Body of pancreas (tissue), 4 donors: ENCODE measurements around the gene KCNH1. TPM values are rescaled to one million over a fixed set of nuclear protein-coding genes. Genes with fewer than 3 reads are reported as not detected.

Source experiments
- ATAC-seq: fragments of 150-250 bp; one replicate; pipeline ENCODE4 v1.9.1; 2016
- DNase-seq, 4 donors: peaks; one replicate each; pipeline ENCODE4 v3.0.0-alpha.2; 2019
- H3K27ac ChIP-seq, 4 donors: fragments of 200-600 bp; sonication (generic); 1 replicate in 3 of 4; 2 replicates in 1 of 4; pipeline versions ENCODE4 v1.5.1 to v1.6.1; 2016 to 2019; ENCODE audit warnings: mild to moderate bottlenecking in 1 of 4, mixed read lengths in 1 of 4, moderate library complexity in 1 of 4
- H3K27me3 ChIP-seq, 2 donors: fragments of 200-600 bp; sonication (generic); one replicate each; pipeline ENCODE4 v1.6.0; 2016; ENCODE audit warnings: mild to moderate bottlenecking in 1 of 2
- H3K36me3 ChIP-seq, 2 donors: fragments of 200-600 bp; sonication (generic); replicated peaks in 1 of 2; 2 replicates each; pipeline ENCODE4 v1.5.1; 2016; ENCODE audit warnings: low read depth in 2 of 2; ENCODE audit not compliant: insufficient read depth in 1 of 2
- H3K4me1 ChIP-seq: fragments of 200-600 bp; sonication (generic); one replicate; pipeline ENCODE4 v1.6.0; 2016
- H3K4me3 ChIP-seq, 2 donors: fragments of 200-600 bp; sonication (generic); 1 replicate in 1 of 2; 2 replicates in 1 of 2; pipeline ENCODE4 v1.5.1; 2016 to 2019
- H3K9me3 ChIP-seq, 3 donors: fragments of 200-600 bp; sonication (generic); 1 replicate in 2 of 3; 2 replicates in 1 of 3; pipeline ENCODE4 v1.5.1; 2016
- CTCF ChIP-seq, 7 experiments: fragments of 450-650 bp in 4 of 7; fragments of 200-600 bp in 3 of 7; sonication (generic) in 3 of 7; IDR thresholded peaks; one replicate each; pipeline ENCODE4 v1.5.1; 2016 to 2019; ENCODE audit warnings: antibody characterized with exemption in 7 of 7
- POLR2A ChIP-seq, 3 donors: fragments of 450-650 bp; IDR thresholded peaks; one replicate each; pipeline ENCODE4 v1.6.1; 2016; ENCODE audit warnings: antibody characterized with exemption in 3 of 3, mild to moderate bottlenecking in 2 of 3
- WGBS, 2 donors: methylation state at CpG; one replicate each; pipeline ENCODE4 v1.1.5; 2017; 5-methylcytosine and 5-hydroxymethylcytosine counted together
- intact Hi-C: fragments of 100-400 bp; cut with DNase I; formaldehyde crosslinking; loops from one replicate; pipeline ENCODE4 v1.15.1; 2023
- total RNA-seq, 2 donors: library from RNA; depleted of rRNA; stranded (reverse); fragments of >200 nt; gene quantifications; one replicate each; pipeline ENCODE4 v1.1.0, GENCODE V29; 2016

The KCNH1 gene
- total RNA-seq, 2 donors from 2014 or later, result 0.52 TPM; not detected in 1

- no peak overlapping the region for H3K27ac ChIP-seq
- H3K4me1 ChIP-seq, result no peaks in the 10 kb centered on the region
- no peaks in the 10 kb centered on the region for H3K27me3 ChIP-seq
- no peaks in the 10 kb centered on the region for H3K9me3 ChIP-seq
- TF ChIP-seq POLR2A (IDR thresholded peaks at IDR 0.05), result no peak
- no peak for TF ChIP-seq CTCF (IDR thresholded peaks at IDR 0.05)
- intact Hi-C loops, result no loop called here
- no peak overlapping the region for H3K4me3 ChIP-seq
- DNase-seq (no peak), ATAC-seq (no peak)
- H3K36me3 ChIP-seq, result no peaks in the 10 kb centered on the region
- WGBS, 2 donors, result 22 to 26% methylated on average over 4 of the region's 4 CpGs
These were observed 405.4 kb downstream of the KCNH1 start for GRCh38 chr1:210728437-210729149.

GRCh38 chr1:210727709-210728108, 406.2 kb downstream of the KCNH1 start:
- ATAC-seq (no peak), DNase-seq (no peak)
- no peak overlapping the region for H3K27ac ChIP-seq
- intact Hi-C loops, result no loop called here
- H3K9me3 ChIP-seq, result no peaks in the 10 kb centered on the region
- H3K36me3 ChIP-seq, result no peaks in the 10 kb centered on the region
- 39 to 41% methylated on average over 2 of the region's 2 CpGs for WGBS, 2 donors
- peaks cover 6% of the 10 kb centered on the region for H3K4me1 ChIP-seq
- H3K27me3 ChIP-seq, result no peaks in the 10 kb centered on the region
- TF ChIP-seq CTCF (IDR thresholded peaks at IDR 0.05) (no peak), POLR2A (IDR thresholded peaks at IDR 0.05) (no peak)
- H3K4me3 ChIP-seq, result no peak overlapping the region

GRCh38 chr1:210726621-210727020, 407.3 kb downstream of the KCNH1 start:
- intact Hi-C loops, result no loop called here
- no peaks in the 10 kb centered on the region for H3K36me3 ChIP-seq
- H3K27me3 ChIP-seq, result no peaks in the 10 kb centered on the region
- H3K27ac ChIP-seq, result no peak overlapping the region
- DNase-seq (peak in 3 of 4 donors; percentile 12 to 46 (median 17)), ATAC-seq (no peak)
- H3K4me1 ChIP-seq, result peaks cover 10% of the 10 kb centered on the region
- H3K9me3 ChIP-seq, result no peaks in the 10 kb centered on the region
- TF ChIP-seq CTCF (IDR thresholded peaks at IDR 0.05) (no peak), POLR2A (IDR thresholded peaks at IDR 0.05) (no peak)
- WGBS, 2 donors, result 10 to 17% methylated on average over 2 of the region's 2 CpGs
- H3K4me3 ChIP-seq, result no peak overlapping the region

- no peak for DNase-seq
- TF ChIP-seq CTCF (IDR thresholded peaks at IDR 0.05) (no peak), POLR2A (IDR thresholded peaks at IDR 0.05) (no peak)
- H3K27ac ChIP-seq, result no peak overlapping the region
- WGBS, 2 donors, result 77 to 79% methylated on average over 2 of the region's 2 CpGs
- no peaks in the 10 kb centered on the region for H3K36me3 ChIP-seq
- no peak for ATAC-seq
- H3K4me1 ChIP-seq, result peaks cover 10% of the 10 kb centered on the region
- H3K9me3 ChIP-seq, result no peaks in the 10 kb centered on the region
- no peaks in the 10 kb centered on the region for H3K27me3 ChIP-seq
- intact Hi-C loops, result no loop called here
- H3K4me3 ChIP-seq, result no peak overlapping the region
These were observed 409.2 kb downstream of the KCNH1 start for GRCh38 chr1:210724768-210725167.

- 31 to 34% methylated on average over 4 of the region's 4 CpGs for WGBS, 2 donors
- no peaks in the 10 kb centered on the region for H3K36me3 ChIP-seq
- TF ChIP-seq CTCF (IDR thresholded peaks at IDR 0.05), result no peak
- no peak for TF ChIP-seq POLR2A (IDR thresholded peaks at IDR 0.05)
- no peak overlapping the region for H3K27ac ChIP-seq
- no peak for DNase-seq
- H3K4me1 ChIP-seq, result peaks cover 10% of the 10 kb centered on the region
- H3K9me3 ChIP-seq, result no peaks in the 10 kb centered on the region
- no peak overlapping the region for H3K4me3 ChIP-seq
- intact Hi-C loops, result no loop called here
- H3K27me3 ChIP-seq, result no peaks in the 10 kb centered on the region
- ATAC-seq, result no peak
These were observed 410.3 kb downstream of the KCNH1 start for GRCh38 chr1:210723646-210724045.
